Measurements from ENCODE around the gene CCNY. TPM values are rescaled to one million over a fixed set of nuclear protein-coding genes. Genes with fewer than 3 reads are reported as not detected.

CCNY gene
- total RNA-seq, 4 donors from 2014 or later = 23.3 to 72.3 (median 26.7) TPM

DNA sequence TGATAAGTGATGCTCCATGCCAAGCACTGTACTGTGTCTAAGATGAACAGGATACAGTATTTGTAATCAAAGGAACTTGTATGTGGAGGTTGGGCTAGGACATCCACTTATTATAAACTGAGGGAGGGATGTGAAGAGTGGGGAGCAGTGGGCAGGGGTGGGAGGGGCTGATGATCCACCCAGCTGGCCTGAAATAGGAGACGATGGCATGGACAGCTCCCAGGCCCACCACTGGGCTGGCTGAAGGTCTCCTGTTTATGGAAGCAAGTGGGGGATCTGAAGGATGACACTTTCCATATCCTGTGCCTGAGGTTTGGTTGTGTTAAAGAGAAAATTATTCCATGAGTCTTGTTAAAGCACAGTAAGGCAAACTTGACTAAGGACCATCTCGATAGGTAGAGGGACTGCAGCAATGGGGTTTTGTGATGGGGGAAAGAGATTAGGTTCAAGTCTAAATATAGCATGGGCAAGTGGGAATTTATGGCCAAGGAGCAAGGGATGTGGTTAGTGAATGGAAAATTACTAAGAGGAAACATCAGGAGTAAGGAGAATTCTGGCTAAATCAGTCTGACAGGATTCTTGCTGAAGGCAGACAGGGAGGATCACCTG lies 124.6 kb downstream of the CCNY start:
- WGBS, 2 donors = 72 to 89% methylated on average over 2 of the region's 2 CpGs
- intact Hi-C loops (cut with DNase I; ENCODE audit: low total_unique reads) = no loop called here

DNA sequence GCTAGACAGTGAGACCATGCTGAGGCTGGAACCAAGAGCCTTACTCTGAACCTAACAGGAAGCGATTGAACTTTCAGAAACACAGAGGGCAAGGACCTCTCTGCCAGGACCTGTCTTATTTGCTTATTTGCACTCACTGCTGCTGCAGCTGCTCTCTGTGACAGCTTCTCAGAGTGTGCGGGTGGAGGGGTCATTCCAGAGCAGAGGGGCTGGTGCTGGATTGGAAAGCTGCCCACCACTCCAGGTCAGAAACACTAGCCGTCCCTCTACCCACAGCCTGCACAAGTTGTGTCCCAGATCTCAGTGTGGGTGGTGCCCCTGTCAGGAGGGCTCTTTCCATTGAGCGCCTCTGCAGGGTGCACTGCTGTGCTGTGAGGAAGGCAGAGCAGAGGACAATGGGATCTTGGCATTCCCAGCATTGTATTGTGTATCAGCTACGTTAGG lies 126.2 kb downstream of the CCNY start:
- WGBS, 2 donors = 91 to 92% methylated on average over 5 of the region's 5 CpGs
- intact Hi-C loops (cut with DNase I; ENCODE audit: low total_unique reads) = no loop called here
- no peak for DNase-seq (ENCODE audit: low spot score in 2 of 2)
- no peak for TF ChIP-seq POLR2A (IDR thresholded peaks at IDR 0.05)
- TF ChIP-seq, protein P1, sequence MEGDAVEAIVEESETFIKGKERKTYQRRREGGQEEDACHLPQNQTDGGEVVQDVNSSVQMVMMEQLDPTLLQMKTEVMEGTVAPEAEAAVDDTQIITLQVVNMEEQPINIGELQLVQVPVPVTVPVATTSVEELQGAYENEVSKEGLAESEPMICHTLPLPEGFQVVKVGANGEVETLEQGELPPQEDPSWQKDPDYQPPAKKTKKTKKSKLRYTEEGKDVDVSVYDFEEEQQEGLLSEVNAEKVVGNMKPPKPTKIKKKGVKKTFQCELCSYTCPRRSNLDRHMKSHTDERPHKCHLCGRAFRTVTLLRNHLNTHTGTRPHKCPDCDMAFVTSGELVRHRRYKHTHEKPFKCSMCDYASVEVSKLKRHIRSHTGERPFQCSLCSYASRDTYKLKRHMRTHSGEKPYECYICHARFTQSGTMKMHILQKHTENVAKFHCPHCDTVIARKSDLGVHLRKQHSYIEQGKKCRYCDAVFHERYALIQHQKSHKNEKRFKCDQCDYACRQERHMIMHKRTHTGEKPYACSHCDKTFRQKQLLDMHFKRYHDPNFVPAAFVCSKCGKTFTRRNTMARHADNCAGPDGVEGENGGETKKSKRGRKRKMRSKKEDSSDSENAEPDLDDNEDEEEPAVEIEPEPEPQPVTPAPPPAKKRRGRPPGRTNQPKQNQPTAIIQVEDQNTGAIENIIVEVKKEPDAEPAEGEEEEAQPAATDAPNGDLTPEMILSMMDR (IDR thresholded peaks at IDR 0.05) = no peak
- no peak overlapping the region for H3K4me3 ChIP-seq (ENCODE audit: low read depth, poor library complexity, severe bottlenecking)

More for the DNA sequence above, 124.6 kb downstream of the CCNY start:
- no peak overlapping the region for H3K4me3 ChIP-seq (ENCODE audit: low read depth, poor library complexity, severe bottlenecking)
- no peak for TF ChIP-seq POLR2A (IDR thresholded peaks at IDR 0.05)
- TF ChIP-seq, protein P1 (IDR thresholded peaks at IDR 0.05) = no peak
- no peak for DNase-seq (ENCODE audit: low spot score in 2 of 2)

GRCh38 chr10:35463105-35463867 lies 127.0 kb downstream of the CCNY start:
- intact Hi-C loops (cut with DNase I; ENCODE audit: low total_unique reads) = no loop called here
- 32 to 43% methylated on average over 3 of the region's 3 CpGs for WGBS, 2 donors
- H3K4me3 ChIP-seq (ENCODE audit: low read depth, poor library complexity, severe bottlenecking) = no peak overlapping the region
- no peak for TF ChIP-seq POLR2A (IDR thresholded peaks at IDR 0.05)
- TF ChIP-seq, protein P1 (IDR thresholded peaks at IDR 0.05) = no peak
- no peak for DNase-seq (ENCODE audit: low spot score in 2 of 2)

DNA sequence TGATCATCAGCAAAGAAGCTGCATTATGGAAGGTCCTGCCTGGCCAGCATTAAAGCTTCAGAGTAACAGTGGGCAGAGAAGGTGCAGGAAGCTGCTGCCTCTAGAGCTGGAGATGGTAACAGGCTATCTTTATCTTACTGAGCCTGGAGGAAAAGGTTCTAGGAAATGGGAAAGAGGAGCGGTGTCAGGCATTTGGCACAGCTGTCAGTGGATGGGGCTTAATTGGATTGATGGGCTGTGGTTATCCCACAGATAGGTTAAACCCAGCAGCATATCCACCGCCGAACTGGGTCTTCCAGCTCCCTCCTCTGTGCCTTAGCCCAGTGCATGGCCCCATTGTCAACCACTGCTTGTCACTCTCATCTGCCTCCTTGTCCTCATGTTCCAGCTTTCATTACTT lies 127.6 kb downstream of the CCNY start:
- no peak overlapping the region for H3K4me3 ChIP-seq (ENCODE audit: low read depth, poor library complexity, severe bottlenecking)
- DNase-seq (ENCODE audit: low spot score in 2 of 2) = no peak
- intact Hi-C loops (cut with DNase I; ENCODE audit: low total_unique reads) = no loop called here
- 68 to 69% methylated on average over 3 of the region's 3 CpGs for WGBS, 2 donors
- no peak for TF ChIP-seq POLR2A (IDR thresholded peaks at IDR 0.05)
- TF ChIP-seq, protein P1 (IDR thresholded peaks at IDR 0.05) = no peak

- DNase-seq (ENCODE audit: low spot score in 2 of 2) = no peak
- TF ChIP-seq POLR2A (IDR thresholded peaks at IDR 0.05) = no peak
- TF ChIP-seq, protein P1 (IDR thresholded peaks at IDR 0.05) = no peak
- H3K4me3 ChIP-seq (ENCODE audit: low read depth, poor library complexity, severe bottlenecking) = no peak overlapping the region
- intact Hi-C loops (cut with DNase I; ENCODE audit: low total_unique reads) = no loop called here
- 86 to 87% methylated on average over 11 of the region's 11 CpGs for WGBS, 2 donors
Observed at GRCh38 chr10:35464825-35465456, 128.6 kb downstream of the CCNY start.

Measured in lower leg skin (tissue), 4 donors.